ENCODE data around the gene GRIK4. TPM values are rescaled to one million over a fixed set of nuclear protein-coding genes. Genes with fewer than 3 reads are reported as not detected.

GRIK4 gene
- total RNA-seq, 4 donors from 2014 or later: under 0.01 to 0.69 (median 0.25) TPM

DNA sequence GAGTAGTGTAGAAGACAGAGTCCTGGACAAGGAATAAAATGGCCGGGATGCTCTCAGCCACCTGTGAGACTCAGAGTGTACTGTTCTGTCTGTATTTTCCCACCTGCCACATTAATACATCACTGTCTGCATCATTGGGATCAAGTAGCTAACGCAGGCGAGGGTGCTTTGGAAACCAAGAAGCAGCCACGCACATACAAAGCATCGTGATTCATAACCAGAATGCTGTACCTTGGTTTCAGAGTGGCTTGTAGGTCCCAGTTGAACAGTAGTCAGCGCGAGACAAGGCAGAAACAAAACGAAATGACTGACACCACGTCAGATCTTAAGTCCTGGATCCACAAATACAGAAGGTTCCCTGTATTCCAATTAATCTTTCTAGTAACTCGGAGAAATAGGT lies 198.3 kb downstream of the GRIK4 start:
- H3K9me3 ChIP-seq: peaks cover 0 to 40% (median 0%) of the 10 kb centered on the region in 3 donors
- H3K4me3 ChIP-seq: no peak overlapping the region
- 70 to 87% methylated on average over 9 to 10 of the region's 10 CpGs for WGBS, 2 donors (ENCODE audit: low coverage in 1 of 2)
- no peak overlapping the region for H3K27ac ChIP-seq
- H3K27me3 ChIP-seq: peaks cover 4% of the 10 kb centered on the region
- no peak for TF ChIP-seq POLR2AphosphoS5 (IDR thresholded peaks at IDR 0.05)
- TF ChIP-seq POLR2A (IDR thresholded peaks at IDR 0.05): no peak
- TF ChIP-seq EP300 (IDR thresholded peaks at IDR 0.05): no peak
- TF ChIP-seq, protein P1, sequence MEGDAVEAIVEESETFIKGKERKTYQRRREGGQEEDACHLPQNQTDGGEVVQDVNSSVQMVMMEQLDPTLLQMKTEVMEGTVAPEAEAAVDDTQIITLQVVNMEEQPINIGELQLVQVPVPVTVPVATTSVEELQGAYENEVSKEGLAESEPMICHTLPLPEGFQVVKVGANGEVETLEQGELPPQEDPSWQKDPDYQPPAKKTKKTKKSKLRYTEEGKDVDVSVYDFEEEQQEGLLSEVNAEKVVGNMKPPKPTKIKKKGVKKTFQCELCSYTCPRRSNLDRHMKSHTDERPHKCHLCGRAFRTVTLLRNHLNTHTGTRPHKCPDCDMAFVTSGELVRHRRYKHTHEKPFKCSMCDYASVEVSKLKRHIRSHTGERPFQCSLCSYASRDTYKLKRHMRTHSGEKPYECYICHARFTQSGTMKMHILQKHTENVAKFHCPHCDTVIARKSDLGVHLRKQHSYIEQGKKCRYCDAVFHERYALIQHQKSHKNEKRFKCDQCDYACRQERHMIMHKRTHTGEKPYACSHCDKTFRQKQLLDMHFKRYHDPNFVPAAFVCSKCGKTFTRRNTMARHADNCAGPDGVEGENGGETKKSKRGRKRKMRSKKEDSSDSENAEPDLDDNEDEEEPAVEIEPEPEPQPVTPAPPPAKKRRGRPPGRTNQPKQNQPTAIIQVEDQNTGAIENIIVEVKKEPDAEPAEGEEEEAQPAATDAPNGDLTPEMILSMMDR (IDR thresholded peaks at IDR 0.05): no peak
- H3K36me3 ChIP-seq: no peaks in the 10 kb centered on the region
- H3K4me1 ChIP-seq: peaks cover 0 to 11% (median 0%) of the 10 kb centered on the region in 3 donors
- ATAC-seq: no peak

DNA sequence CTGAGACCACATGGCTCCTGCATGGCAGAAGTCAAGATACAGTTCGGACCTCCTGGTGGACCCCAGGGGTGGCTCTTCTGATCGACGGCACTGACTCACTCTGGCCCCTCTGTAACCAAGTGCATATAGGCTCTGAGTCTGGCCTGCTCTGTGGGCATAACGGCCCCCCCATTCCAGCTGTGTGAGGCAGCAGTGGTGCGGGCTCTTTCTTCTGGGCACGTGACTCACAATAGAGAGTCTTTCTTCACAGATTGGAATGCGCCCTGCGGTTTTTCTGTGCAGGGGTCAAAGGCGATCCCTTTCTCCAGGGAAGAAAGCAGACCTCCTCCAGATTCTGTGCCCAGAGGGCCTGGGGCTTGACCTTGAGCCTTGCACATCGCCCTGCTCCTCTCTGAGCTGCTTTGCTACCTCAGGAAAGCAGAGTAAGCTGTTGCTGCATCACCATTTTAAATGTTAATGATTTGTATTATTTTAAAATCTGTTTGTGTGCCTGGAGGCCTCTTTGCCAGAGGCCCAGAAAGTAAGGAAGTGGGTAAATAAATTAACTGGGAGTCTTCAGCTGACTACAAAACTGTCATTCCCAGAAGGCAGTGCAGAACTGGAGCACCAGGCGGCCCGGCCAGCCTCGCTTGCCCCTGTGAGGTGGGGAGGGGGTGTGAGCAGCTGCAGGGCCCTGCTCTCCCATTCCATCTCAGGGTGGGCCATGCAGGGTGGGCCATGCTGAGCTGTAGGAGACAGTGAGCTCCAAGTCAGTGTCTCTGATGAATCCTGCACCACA lies 199.0 kb downstream of the GRIK4 start:
- peak; percentile 81 for ATAC-seq
- H3K9me3 ChIP-seq: peaks cover 0 to 33% (median 0%) of the 10 kb centered on the region in 3 donors
- no peak overlapping the region for H3K4me3 ChIP-seq
- no peak overlapping the region for H3K27ac ChIP-seq
- H3K27me3 ChIP-seq: peaks cover 6% of the 10 kb centered on the region
- H3K36me3 ChIP-seq: no peaks in the 10 kb centered on the region
- WGBS, 2 donors (ENCODE audit: low coverage in 1 of 2): 11 to 20% methylated on average over 1 to 3 of the region's 13 CpGs
- no peak for TF ChIP-seq POLR2A (IDR thresholded peaks at IDR 0.05)
- TF ChIP-seq POLR2AphosphoS5 (IDR thresholded peaks at IDR 0.05): no peak
- no peak for TF ChIP-seq EP300 (IDR thresholded peaks at IDR 0.05)
- TF ChIP-seq, protein P1 (IDR thresholded peaks at IDR 0.05): no peak
- peaks cover 0 to 11% (median 0%) of the 10 kb centered on the region in 3 donors for H3K4me1 ChIP-seq

DNA sequence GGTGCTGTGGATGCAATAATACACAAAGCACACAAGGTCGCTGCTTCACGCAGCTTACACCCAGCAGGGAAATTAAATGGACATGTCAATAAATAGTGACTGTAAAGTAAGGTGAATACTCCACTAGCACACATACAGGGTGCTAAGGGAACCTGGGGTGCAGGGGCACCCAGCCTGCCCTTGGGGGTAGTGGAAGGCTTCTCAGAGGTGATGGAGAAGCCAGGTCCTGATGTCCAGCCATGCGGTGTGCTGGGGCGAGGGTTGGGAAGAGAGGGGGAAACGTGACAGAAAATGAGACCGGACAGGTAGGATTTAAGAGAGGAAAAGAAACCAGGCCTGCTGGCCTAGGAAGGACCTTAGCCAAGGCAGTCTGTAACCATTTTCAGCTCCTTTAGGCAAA lies 200.5 kb downstream of the GRIK4 start:
- ATAC-seq: no peak
- Histone ChIP-seq H3K4me3 (no peak overlapping the region), H3K27me3 (peaks cover 17% of the 10 kb centered on the region), H3K4me1 (peaks cover 0 to 11% (median 0%) of the 10 kb centered on the region in 3 donors), H3K36me3 (no peaks in the 10 kb centered on the region), H3K9me3 (peaks cover 0 to 19% (median 0%) of the 10 kb centered on the region in 3 donors), H3K27ac (no peak overlapping the region)
- WGBS, 2 donors (ENCODE audit: low coverage in 1 of 2): 90 to 100% methylated on average over 6 of the region's 6 CpGs
- TF ChIP-seq, protein P1 (IDR thresholded peaks at IDR 0.05): no peak
- no peak for TF ChIP-seq POLR2A (IDR thresholded peaks at IDR 0.05)
- TF ChIP-seq POLR2AphosphoS5 (IDR thresholded peaks at IDR 0.05): no peak
- no peak for TF ChIP-seq EP300 (IDR thresholded peaks at IDR 0.05)

DNA sequence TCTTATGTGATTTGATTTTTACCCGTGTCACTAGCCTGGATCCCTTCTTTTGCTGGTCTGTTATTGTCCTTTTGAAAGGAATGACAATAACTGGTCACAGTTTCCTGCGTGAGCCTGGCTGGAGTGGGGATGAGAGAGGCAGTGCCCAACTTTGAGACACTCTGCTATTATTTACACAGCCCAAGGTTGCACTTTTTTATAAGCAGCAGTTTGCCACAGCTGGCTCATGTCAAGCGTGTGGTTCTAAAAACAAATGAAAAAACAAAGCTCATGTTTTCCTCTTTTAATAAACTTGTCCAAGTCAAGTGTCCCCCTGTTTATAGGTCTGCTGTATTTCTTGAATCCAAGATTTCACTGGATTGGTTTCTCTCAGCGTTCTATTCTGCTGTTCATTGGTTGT lies 201.3 kb downstream of the GRIK4 start:
- 76 to 85% methylated on average over 3 of the region's 4 CpGs for WGBS, 2 donors (ENCODE audit: low coverage in 1 of 2)

More for the DNA sequence above, 201.3 kb downstream of the GRIK4 start:
- peaks cover 26% of the 10 kb centered on the region for H3K27me3 ChIP-seq
- no peak for TF ChIP-seq POLR2AphosphoS5 (IDR thresholded peaks at IDR 0.05)
- no peak for TF ChIP-seq POLR2A (IDR thresholded peaks at IDR 0.05)
- TF ChIP-seq, protein P1 (IDR thresholded peaks at IDR 0.05): no peak
- no peak for TF ChIP-seq EP300 (IDR thresholded peaks at IDR 0.05)
- no peaks in the 10 kb centered on the region for H3K36me3 ChIP-seq
- ATAC-seq: no peak
- H3K9me3 ChIP-seq: peaks cover 0 to 10% (median 0%) of the 10 kb centered on the region in 3 donors
- H3K4me3 ChIP-seq: no peak overlapping the region
- H3K4me1 ChIP-seq: peaks cover 0 to 11% (median 0%) of the 10 kb centered on the region in 3 donors
- H3K27ac ChIP-seq: no peak overlapping the region
